HFFc6 (cell line): Measurements from ENCODE around the gene POC1A. TPM values are rescaled to one million over a fixed set of nuclear protein-coding genes. Genes with fewer than 3 reads are reported as not detected.
A peak's percentile ranks its signal among the peaks of the same experiment; 100 is the strongest.

Experiments used
- DNase-seq: peaks from one replicate; pipeline ENCODE4 v3.0.0-alpha.2; 2018
- H3K27ac Mint-ChIP-seq: 2 replicates; pipeline ENCODE4 v1.8.0; 2020; ENCODE audit warnings: mild to moderate bottlenecking, mixed read lengths
- H3K27me3 Mint-ChIP-seq: 2 replicates; pipeline ENCODE4 v1.8.0; 2021; ENCODE audit warnings: mild to moderate bottlenecking, moderate library complexity, mixed read lengths; ENCODE audit not compliant: insufficient read depth
- H3K36me3 Mint-ChIP-seq: 2 replicates; pipeline ENCODE4 v1.8.0; 2021; ENCODE audit warnings: low read depth, mixed read lengths
- H3K4me1 Mint-ChIP-seq: 2 replicates; pipeline ENCODE4 v1.8.0; 2020; ENCODE audit warnings: low read depth, mixed read lengths
- H3K4me3 Mint-ChIP-seq: 2 replicates; pipeline ENCODE4 v1.8.0; 2020; ENCODE audit warnings: mild to moderate bottlenecking, moderate library complexity, mixed read lengths
- H3K9me3 Mint-ChIP-seq: 2 replicates; pipeline ENCODE4 v1.8.0; 2020; ENCODE audit warnings: mild to moderate bottlenecking, mixed read lengths
- total RNA-seq, 6 experiments: library from RNA; stranded (reverse); fragmentation: NEBNext Ultra II Directional; extraction: Animal tissue kit (Norgen Biotek cat#: 25700); gene quantifications; 2 replicates in 1 of 6; 3 replicates in 5 of 6; pipeline ENCODE4 v1.2.3, GENCODE V29; 2021
- TF ChIP-seq, protein P1 (sequence below): fragments of 200-600 bp; sonication (generic); IDR thresholded peaks from 2 replicates; pipeline ENCODE4 v1.5.0; 2021; ENCODE audit warnings: antibody characterized with exemption, mild to moderate bottlenecking

POC1A gene
- total RNA-seq, 6 experiments from 2014 or later, result 11.0 to 21.3 (median 20.5) TPM

DNA sequence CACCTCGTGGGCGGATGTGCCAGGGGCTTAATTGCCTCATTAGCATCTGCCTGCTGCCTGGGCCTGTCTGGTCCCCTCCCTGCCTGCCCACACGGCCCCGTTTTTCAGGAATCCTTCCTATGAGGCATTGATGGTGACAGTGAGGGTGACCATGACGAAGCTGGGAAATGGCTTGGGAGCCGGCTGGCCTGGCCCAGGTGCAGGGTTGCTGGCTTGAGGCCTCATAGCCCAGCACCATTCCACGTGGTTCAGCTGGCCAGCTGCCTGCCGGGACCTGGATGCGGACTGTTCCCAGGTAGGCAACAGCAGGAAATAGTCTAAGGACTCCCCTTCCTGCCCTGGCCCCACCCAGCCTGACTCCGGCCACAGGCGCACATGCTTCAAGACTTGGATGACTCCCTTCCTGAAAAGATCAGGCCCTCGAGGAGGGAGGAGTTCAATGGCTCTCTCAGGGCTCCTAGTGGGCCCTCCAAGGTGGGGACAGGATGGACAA is 88.9 kb downstream of the POC1A start:
- no peak for DNase-seq
- peaks cover 24% of the 10 kb centered on the region for H3K4me1 Mint-ChIP-seq
- no peak overlapping the region for H3K4me3 Mint-ChIP-seq
- H3K27ac Mint-ChIP-seq, result no peak overlapping the region
- peaks cover 3% of the 10 kb centered on the region for H3K27me3 Mint-ChIP-seq
- no peaks in the 10 kb centered on the region for H3K9me3 Mint-ChIP-seq
- TF ChIP-seq, protein P1, sequence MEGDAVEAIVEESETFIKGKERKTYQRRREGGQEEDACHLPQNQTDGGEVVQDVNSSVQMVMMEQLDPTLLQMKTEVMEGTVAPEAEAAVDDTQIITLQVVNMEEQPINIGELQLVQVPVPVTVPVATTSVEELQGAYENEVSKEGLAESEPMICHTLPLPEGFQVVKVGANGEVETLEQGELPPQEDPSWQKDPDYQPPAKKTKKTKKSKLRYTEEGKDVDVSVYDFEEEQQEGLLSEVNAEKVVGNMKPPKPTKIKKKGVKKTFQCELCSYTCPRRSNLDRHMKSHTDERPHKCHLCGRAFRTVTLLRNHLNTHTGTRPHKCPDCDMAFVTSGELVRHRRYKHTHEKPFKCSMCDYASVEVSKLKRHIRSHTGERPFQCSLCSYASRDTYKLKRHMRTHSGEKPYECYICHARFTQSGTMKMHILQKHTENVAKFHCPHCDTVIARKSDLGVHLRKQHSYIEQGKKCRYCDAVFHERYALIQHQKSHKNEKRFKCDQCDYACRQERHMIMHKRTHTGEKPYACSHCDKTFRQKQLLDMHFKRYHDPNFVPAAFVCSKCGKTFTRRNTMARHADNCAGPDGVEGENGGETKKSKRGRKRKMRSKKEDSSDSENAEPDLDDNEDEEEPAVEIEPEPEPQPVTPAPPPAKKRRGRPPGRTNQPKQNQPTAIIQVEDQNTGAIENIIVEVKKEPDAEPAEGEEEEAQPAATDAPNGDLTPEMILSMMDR, result no peak
- H3K36me3 Mint-ChIP-seq, result no peaks in the 10 kb centered on the region

- TF ChIP-seq, protein P1, result no peak
- H3K27me3 Mint-ChIP-seq, result peaks cover 3% of the 10 kb centered on the region
- no peak for DNase-seq
- H3K9me3 Mint-ChIP-seq, result no peaks in the 10 kb centered on the region
- no peaks in the 10 kb centered on the region for H3K36me3 Mint-ChIP-seq
- H3K4me1 Mint-ChIP-seq, result peaks cover 24% of the 10 kb centered on the region
- peak overlapping the region; percentile 78 for H3K27ac Mint-ChIP-seq
- H3K4me3 Mint-ChIP-seq, result no peak overlapping the region
Observed at GRCh38 chr3:52064561-52064960, 89.7 kb downstream of the POC1A start.

DNA sequence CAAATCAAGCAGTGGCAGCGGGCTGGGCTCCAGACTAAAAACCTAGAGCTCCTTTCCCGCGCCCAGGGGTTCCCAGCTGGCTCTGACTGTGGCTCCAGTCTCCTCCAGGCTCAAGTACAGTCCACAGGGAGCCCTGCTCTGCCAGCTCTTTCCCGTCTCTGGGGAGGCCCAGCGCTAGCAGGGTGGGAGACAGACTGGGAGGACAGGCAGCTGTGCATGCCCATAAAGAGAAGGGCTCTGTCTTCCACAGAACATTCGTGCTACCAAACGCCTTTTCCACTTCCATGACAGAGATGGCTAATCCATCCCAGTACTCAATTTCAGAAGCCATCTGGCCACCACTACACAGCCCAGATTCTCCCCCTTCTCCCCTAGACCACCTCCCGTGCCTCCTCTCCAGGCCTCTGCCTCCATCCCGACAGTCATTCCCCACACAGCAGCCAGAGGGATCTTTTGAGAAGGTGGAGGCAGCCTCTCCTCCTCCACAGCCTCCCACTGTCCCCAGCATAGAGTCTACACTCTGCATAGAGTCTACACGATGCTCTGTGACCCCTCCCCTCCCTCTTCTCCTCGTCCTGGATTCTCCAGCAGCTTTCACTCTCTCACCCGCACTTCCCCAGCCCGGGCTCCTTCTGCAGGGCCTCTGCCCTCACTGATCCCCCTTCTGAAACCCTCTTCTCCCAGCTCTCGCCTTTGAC is 91.0 kb downstream of the POC1A start:
- Mint-ChIP-seq H3K9me3 (no peaks in the 10 kb centered on the region), H3K27ac (peak overlapping the region; percentile 78), H3K27me3 (peaks cover 3% of the 10 kb centered on the region), H3K4me1 (peaks cover 24% of the 10 kb centered on the region), H3K36me3 (no peaks in the 10 kb centered on the region), H3K4me3 (no peak overlapping the region)
- TF ChIP-seq, protein P1, result no peak
- DNase-seq, result no peak

GRCh38 chr3:52062505-52062904 is 91.7 kb downstream of the POC1A start:
- Mint-ChIP-seq H3K27me3 (peaks cover 3% of the 10 kb centered on the region; the same call in 1 of the 2 replicates), H3K36me3 (no peaks in the 10 kb centered on the region), H3K4me1 (peaks cover 19% of the 10 kb centered on the region), H3K9me3 (no peaks in the 10 kb centered on the region), H3K4me3 (no peak overlapping the region), H3K27ac (peak overlapping the region; percentile 78)
- peak; percentile 96 for DNase-seq
- TF ChIP-seq, protein P1, result no peak

- H3K4me1 Mint-ChIP-seq, result peaks cover 21% of the 10 kb centered on the region
- no peak overlapping the region for H3K4me3 Mint-ChIP-seq
- H3K27ac Mint-ChIP-seq, result peak overlapping the region; percentile 61
- H3K36me3 Mint-ChIP-seq, result no peaks in the 10 kb centered on the region
- no peak for DNase-seq
- H3K27me3 Mint-ChIP-seq, result peaks cover 3% of the 10 kb centered on the region; the same call in 1 of the 2 replicates
- no peaks in the 10 kb centered on the region for H3K9me3 Mint-ChIP-seq
- TF ChIP-seq, protein P1, result no peak
Observed at GRCh38 chr3:52061121-52061910, 92.9 kb downstream of the POC1A start.
